Panc1 (cell line): ENCODE data around the gene PRPH.
"Not testable (repeated sequence)": the region's sequence is repeated elsewhere in the genome, so short reads cannot be mapped to it uniquely, and the experiment has no call there.

Experiments used
- CTCF ChIP-seq: fragments of 450-650 bp; IDR thresholded peaks from 2 replicates; pipeline ENCODE4 v1.5.1; 2017; ENCODE audit warnings: mild to moderate bottlenecking
- POLR2AphosphoS5 ChIP-seq: IDR thresholded peaks from 2 replicates; pipeline ENCODE4 v1.6.1; 2012; ENCODE audit warnings: mild to moderate bottlenecking, low read depth, low read length, moderate library complexity
- REST ChIP-seq, 2 experiments: IDR thresholded peaks; 2 replicates each; pipeline ENCODE4 v1.6.1; 2011 to 2012; ENCODE audit warnings: low read depth in 2 of 2, control low read depth in 1 of 2, low read length in 1 of 2, mild to moderate bottlenecking in 1 of 2, moderate library complexity in 1 of 2; ENCODE audit not compliant: insufficient read depth in 1 of 2
- SIN3A ChIP-seq: IDR thresholded peaks from 2 replicates; pipeline ENCODE4 v1.6.1; 2012; ENCODE audit warnings: low read depth, mild to moderate bottlenecking, low read length, moderate library complexity, borderline replicate concordance; ENCODE audit not compliant: insufficient read depth
- TCF7L2 ChIP-seq: IDR thresholded peaks from 2 replicates; pipeline ENCODE4 v1.6.1; 2011; ENCODE audit warnings: mild to moderate bottlenecking, low read depth, low read length, inconsistent platforms

GRCh38 chr12:49320411-49321103 lies 25.6 kb downstream of the PRPH start:
- TF ChIP-seq CTCF; REST (IDR thresholded peaks at IDR 0.05; ENCODE audit: insufficient read depth in 1 of 2, low read depth in 2 of 2, low read length in 1 of 2); POLR2AphosphoS5; SIN3A; TCF7L2: not testable (repeated sequence)
